ENCODE data around the gene C6orf89.

DNA sequence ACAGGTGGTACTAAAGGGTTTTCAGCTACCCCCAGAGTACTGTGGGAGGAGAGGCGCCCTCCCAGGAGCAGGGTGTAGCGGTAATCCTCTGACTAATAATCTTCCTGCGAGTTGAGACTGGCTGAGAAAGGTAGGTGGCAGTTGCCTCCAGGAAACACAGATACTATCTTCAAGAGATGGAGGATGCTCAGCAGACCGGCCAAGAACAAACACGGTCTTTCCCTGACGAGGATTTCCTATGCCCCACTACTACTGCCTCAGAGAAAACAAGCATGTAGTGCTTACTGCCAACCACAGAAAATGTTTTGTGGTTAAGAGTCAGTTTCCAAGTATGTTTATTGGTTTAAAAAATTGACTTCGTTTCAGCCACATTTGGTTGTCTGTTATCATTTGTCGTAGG, 26.8 kb downstream of the C6orf89 start:
- TF ChIP-seq GATA3 (IDR thresholded peaks at IDR 0.05; ENCODE audit: low read depth, low read length) (no peak), GATA2 (IDR thresholded peaks at IDR 0.05; ENCODE audit: low read depth, low read length) (no peak)
